IPS-18c (cell line): ENCODE measurements around the gene CHAMP1.
"Not testable (repeated sequence)": the region's sequence is repeated elsewhere in the genome, so short reads cannot be mapped to it uniquely, and the experiment has no call there.

Experiments
- H3K4me3 ChIP-seq: 2 replicates; pipeline ENCODE4 v1.7.0; 2013; ENCODE audit warnings: low read depth, mild to moderate bottlenecking, low read length, moderate library complexity; ENCODE audit not compliant: insufficient read depth
- H3K9me3 ChIP-seq: one replicate; pipeline ENCODE4 v1.6.1; 2013; ENCODE audit warnings: mild to moderate bottlenecking, low read length, moderate library complexity; ENCODE audit not compliant: control insufficient read depth, insufficient read depth

CHAMP1 gene

GRCh38 chr13:114321256-114321655, 7.0 kb downstream of the CHAMP1 start:
- Histone ChIP-seq H3K4me3 (no peak overlapping the region), H3K9me3 (no peaks in the 10 kb centered on the region)

DNA sequence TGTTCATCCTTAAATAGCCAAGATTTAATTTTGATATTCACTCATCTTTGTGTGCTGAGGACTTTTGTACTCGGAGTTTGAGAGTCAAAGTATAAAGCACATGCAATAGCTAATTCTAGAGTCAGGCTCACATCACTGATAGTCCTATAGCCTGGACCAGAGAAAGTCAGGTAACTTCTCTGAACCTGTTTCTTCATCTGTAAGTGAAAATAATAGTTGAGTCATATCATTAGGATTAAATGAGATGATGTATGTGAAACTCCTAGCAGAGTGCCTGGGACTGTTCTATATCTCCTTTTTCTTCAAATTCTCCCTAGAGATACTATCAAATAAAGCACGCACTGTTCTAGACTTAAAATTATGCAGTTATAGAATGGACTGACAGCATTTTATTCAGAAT, 9.0 kb downstream of the CHAMP1 start:
- no peaks in the 10 kb centered on the region for H3K9me3 ChIP-seq

DNA sequence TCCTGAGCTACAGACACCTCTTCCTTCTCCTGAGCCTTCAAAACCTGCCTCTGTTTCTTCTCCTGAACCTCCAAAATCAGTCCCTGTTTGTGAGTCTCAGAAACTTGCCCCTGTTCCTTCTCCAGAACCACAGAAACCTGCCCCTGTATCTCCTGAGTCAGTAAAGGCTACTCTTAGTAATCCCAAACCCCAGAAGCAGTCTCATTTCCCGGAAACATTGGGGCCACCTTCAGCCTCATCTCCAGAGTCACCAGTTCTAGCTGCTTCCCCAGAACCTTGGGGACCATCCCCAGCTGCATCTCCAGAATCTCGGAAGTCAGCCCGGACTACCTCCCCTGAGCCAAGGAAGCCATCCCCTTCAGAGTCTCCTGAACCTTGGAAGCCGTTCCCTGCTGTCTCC, 10.0 kb downstream of the CHAMP1 start:
- Histone ChIP-seq H3K4me3 (no peak overlapping the region), H3K9me3 (no peaks in the 10 kb centered on the region)

More for the DNA sequence above, 9.0 kb downstream of the CHAMP1 start:
- H3K4me3 ChIP-seq: no peak overlapping the region

DNA sequence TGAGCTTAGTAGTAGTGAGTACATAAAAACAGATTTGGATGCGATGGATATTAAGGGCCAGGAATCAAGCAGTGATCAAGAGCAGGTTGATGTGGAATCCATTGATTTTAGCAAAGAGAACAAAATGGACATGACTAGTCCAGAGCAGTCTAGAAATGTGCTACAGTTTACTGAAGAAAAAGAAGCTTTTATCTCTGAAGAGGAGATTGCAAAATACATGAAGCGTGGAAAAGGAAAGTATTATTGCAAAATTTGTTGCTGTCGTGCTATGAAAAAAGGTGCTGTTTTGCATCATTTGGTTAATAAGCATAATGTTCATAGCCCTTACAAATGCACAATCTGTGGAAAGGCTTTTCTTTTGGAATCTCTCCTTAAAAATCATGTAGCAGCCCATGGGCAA, 11.4 kb downstream of the CHAMP1 start:
- Histone ChIP-seq H3K9me3 (no peaks in the 10 kb centered on the region), H3K4me3 (no peak overlapping the region)

DNA sequence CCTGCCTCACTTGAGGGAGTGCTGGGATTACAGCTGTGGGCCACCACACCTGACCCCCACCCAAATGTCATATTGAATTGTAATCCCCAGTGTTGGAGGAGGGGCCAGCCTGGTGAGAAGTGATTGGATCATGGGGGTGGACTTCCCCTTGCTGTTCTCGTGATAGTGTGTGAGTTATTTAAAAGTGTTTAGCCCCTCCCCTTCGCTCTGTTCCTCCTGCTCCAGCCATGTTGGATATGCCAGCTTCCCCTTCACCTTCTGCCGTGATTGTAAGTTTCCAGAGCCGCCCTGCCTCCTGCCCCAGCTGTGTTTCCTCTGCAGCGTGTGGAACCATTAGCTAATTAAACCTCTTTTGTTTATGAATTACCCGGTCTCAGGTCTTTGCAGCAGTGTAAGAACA, 13.7 kb downstream of the CHAMP1 start:
- no peaks in the 10 kb centered on the region for H3K9me3 ChIP-seq

DNA sequence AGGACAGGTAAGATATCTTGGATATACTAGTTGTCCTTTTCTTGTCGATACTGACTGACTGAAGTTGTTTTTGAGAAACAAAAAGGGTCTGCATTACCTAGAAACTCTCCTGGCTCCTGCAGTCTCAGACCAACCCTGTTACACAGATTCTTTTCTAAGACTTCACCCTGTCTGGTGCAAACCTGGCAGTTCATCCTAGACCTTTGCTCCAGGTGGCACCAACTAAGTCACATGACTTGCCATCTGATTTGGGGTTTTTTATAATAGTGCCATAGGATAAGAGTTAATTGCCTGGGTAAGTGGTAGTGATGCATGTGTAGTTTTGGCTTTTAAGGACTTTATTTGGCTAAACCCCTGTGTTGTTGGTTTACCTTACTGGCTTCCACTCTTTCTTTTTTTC, 14.3 kb downstream of the CHAMP1 start:
- Histone ChIP-seq H3K4me3 (no peak overlapping the region), H3K9me3 (no peaks in the 10 kb centered on the region)

More for the DNA sequence above, 13.7 kb downstream of the CHAMP1 start:
- H3K4me3 ChIP-seq: no peak overlapping the region

GRCh38 chr13:114330086-114330485, 15.8 kb downstream of the CHAMP1 start:
- H3K4me3 ChIP-seq: no peak overlapping the region
- H3K9me3 ChIP-seq: no peaks in the 10 kb centered on the region

- H3K9me3 ChIP-seq, H3K4me3 ChIP-seq: not testable (repeated sequence)
Measured at GRCh38 chr13:114333881-114334280, 19.6 kb downstream of the CHAMP1 start.

DNA sequence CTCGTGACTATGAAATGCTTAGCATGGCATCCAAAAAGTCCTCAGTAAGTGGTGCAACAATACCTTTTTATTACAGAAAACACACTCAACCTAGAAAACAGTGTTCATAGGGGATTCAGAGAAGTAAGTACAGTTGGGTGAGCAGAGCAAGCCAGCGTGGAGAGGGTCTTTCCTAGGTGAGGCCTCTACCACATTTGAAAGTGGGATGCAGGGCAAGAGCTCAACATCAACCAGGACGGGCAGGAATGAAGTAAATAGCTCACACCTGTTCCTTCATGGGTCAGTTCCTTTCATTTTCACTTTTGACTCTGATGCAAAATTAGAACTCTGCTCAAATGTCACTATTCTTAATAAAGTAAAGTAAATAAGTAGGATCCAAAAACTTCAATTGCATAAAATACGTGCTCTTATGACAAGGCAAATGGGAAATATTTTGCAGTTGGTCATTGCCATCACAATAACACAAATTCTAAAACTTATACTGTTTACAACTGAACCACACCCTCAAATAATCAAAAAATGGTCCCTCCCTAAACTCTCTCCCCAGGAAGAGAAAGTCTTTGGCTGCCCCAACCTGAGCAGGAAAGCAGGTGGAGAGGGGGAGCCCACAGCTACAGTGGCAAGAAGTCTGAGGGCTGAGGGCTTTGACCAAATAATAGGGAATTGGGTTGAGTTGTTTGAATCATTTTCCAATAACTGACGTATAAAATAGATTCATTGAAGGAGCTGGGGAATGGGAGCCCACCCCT, 20.2 kb downstream of the CHAMP1 start:
- no peaks in the 10 kb centered on the region for H3K9me3 ChIP-seq
- no peak overlapping the region for H3K4me3 ChIP-seq

GRCh38 chr13:114336457-114336856, 22.2 kb downstream of the CHAMP1 start:
- H3K9me3 ChIP-seq, H3K4me3 ChIP-seq: not testable (repeated sequence)

DNA sequence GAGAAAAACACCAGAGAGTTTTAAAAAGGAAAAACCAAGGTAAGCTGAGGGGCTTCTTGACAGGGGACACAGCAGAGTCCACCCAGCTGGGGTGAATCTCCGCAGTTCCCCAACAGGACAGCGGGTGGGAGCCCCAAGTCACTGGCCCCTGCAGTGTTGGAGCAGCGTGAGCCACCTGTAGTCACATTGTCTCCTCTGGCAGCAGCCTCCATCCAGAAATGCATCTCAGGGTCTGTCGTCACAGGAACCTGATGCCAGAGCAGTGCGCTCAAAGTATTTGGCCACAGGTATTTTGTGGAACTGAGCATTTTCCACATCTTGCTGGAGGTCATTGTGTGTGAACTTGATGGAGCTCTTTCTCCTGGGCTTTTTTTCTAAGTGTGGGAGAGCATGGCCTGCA, 24.7 kb downstream of the CHAMP1 start:
- Histone ChIP-seq H3K4me3 (no peak overlapping the region), H3K9me3 (no peaks in the 10 kb centered on the region)

DNA sequence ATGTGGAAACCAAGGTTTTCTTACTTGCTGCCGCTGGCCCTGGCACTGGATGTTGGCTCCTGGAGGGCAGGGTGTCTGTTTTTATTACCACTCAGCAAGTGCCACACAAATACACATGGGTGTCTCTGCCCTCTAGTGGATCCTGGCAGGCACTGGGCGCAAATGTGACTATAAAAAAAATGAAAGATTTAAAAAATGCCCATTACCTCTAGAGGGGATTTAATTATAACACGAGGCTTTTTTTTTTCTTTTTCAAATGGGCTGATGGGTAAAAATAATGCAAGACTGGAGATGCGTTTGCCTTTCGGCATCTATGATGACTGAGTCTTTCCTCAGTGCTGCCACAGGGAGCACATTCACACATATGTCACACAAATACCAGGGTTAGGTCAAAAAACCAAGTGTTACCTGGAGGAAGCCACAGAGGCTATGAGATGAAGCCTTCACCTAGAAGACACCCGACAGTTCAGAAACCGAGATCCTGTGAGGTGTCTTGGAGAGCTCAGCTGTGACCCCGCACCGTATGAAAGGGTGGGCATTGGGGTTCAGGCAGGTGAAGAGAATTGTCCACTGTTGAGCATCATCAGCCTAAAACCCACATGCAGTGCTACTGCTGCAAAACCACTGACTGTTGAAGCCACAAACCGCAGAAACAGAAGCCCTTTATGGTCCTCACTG, 25.7 kb downstream of the CHAMP1 start:
- H3K9me3 ChIP-seq: no peaks in the 10 kb centered on the region
- H3K4me3 ChIP-seq: no peak overlapping the region

GRCh38 chr13:114341003-114341777, 26.9 kb downstream of the CHAMP1 start:
- Histone ChIP-seq H3K4me3 (no peak overlapping the region), H3K9me3 (no peaks in the 10 kb centered on the region)

GRCh38 chr13:114347256-114347655, 33.0 kb downstream of the CHAMP1 start:
- not testable (repeated sequence) for H3K4me3 ChIP-seq, H3K9me3 ChIP-seq

DNA sequence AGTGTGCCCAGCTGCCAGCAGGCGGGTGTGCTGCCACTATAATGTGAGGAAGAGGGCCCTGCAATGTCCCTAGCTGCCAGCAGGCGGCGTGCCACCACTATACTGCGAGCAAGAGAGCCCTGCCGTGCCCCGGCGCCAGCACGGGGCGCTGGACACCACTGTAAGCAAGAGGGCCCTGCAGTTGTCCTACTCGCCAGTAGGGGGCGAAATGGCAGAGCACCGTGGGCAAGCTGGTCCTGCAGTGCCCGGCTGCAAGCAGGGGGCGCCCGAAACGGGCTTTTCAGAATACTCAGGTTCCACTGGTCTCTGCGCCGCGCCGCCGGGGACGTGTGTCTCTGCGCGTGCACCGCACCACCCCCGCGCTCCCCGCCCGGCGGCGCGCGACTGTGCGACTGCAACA, 38.5 kb downstream of the CHAMP1 start:
- H3K9me3 ChIP-seq, H3K4me3 ChIP-seq: not testable (repeated sequence)

- not testable (repeated sequence) for H3K4me3 ChIP-seq, H3K9me3 ChIP-seq
Measured at GRCh38 chr13:114353382-114353781, 39.1 kb downstream of the CHAMP1 start.
